ENCODE results near the gene SMPDL3B.

DNA sequence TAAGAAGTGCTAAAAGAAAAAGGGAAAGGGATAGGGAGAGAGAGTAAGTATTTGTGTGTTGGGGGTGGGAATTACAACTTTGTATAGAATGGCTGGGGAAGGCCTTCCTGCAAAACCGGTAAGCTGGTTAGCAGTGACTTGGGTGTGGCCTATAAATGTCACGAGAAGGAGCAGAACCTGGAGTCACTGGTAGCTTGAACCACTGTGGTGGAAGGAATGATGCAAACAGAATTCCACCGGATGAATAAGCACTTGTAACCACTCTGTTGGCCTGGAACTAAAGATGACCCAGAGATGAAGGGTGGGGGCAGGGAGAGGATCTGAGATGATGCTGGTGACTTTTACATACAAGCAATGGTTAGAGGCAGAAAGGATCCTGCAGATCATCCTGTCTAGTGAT is 33.9 kb downstream of the SMPDL3B start:
- TF ChIP-seq, protein P1, sequence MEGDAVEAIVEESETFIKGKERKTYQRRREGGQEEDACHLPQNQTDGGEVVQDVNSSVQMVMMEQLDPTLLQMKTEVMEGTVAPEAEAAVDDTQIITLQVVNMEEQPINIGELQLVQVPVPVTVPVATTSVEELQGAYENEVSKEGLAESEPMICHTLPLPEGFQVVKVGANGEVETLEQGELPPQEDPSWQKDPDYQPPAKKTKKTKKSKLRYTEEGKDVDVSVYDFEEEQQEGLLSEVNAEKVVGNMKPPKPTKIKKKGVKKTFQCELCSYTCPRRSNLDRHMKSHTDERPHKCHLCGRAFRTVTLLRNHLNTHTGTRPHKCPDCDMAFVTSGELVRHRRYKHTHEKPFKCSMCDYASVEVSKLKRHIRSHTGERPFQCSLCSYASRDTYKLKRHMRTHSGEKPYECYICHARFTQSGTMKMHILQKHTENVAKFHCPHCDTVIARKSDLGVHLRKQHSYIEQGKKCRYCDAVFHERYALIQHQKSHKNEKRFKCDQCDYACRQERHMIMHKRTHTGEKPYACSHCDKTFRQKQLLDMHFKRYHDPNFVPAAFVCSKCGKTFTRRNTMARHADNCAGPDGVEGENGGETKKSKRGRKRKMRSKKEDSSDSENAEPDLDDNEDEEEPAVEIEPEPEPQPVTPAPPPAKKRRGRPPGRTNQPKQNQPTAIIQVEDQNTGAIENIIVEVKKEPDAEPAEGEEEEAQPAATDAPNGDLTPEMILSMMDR (IDR thresholded peaks at IDR 0.05; ENCODE audit: low read length), result no peak
- TF ChIP-seq EZH2 (IDR thresholded peaks at IDR 0.05; ENCODE audit: borderline replicate concordance, low read length), result no peak

Data from OCI-LY1 (cell line).